ENCODE results near the gene SORT1.
"Not testable (repeated sequence)": the region's sequence is repeated elsewhere in the genome, so short reads cannot be mapped to it uniquely, and the experiment has no call there.

SORT1 gene

GRCh38 chr1:109396513-109396839 is 1.2 kb downstream of the SORT1 start:
- no peak for DNase-seq

- DNase-seq: no peak
Measured at GRCh38 chr1:109395602-109396512, 1.9 kb downstream of the SORT1 start.

- not testable (repeated sequence) for DNase-seq
Measured at GRCh38 chr1:109395282-109395599, 2.5 kb downstream of the SORT1 start.

GRCh38 chr1:109394591-109395281 is 3.0 kb downstream of the SORT1 start:
- DNase-seq: no peak

- DNase-seq: no peak
Measured at GRCh38 chr1:109393617-109394233, 4.0 kb downstream of the SORT1 start.

GRCh38 chr1:109392788-109393616 is 4.7 kb downstream of the SORT1 start:
- no peak for DNase-seq

GRCh38 chr1:109392037-109392787 is 5.5 kb downstream of the SORT1 start:
- peak; percentile 38 for DNase-seq

- no peak for DNase-seq
Measured at GRCh38 chr1:109391626-109392025, 6.1 kb downstream of the SORT1 start.

- DNase-seq: no peak
Measured at GRCh38 chr1:109391157-109391556, 6.6 kb downstream of the SORT1 start.

GRCh38 chr1:109389638-109390341 is 7.9 kb downstream of the SORT1 start:
- no peak for DNase-seq

GRCh38 chr1:109388884-109389637 is 8.7 kb downstream of the SORT1 start:
- DNase-seq: no peak

- no peak for DNase-seq
Measured at GRCh38 chr1:109388208-109388711, 9.5 kb downstream of the SORT1 start.

- DNase-seq: no peak
Measured at GRCh38 chr1:109386054-109386717, 11.5 kb downstream of the SORT1 start.

- peak; percentile 32 for DNase-seq
Measured at GRCh38 chr1:109385417-109385816, 12.3 kb downstream of the SORT1 start.

- DNase-seq: no peak
Measured at GRCh38 chr1:109383854-109384253, 13.9 kb downstream of the SORT1 start.

- DNase-seq: no peak
Measured at GRCh38 chr1:109383087-109383779, 14.5 kb downstream of the SORT1 start.

GRCh38 chr1:109381573-109381972 is 16.1 kb downstream of the SORT1 start:
- DNase-seq: no peak

GRCh38 chr1:109379907-109380306 is 17.8 kb downstream of the SORT1 start:
- DNase-seq: no peak

- no peak for DNase-seq
Measured at GRCh38 chr1:109379422-109379821, 18.3 kb downstream of the SORT1 start.

Data from NCI-H2171 treated with DMSO at 0.1 percent for 48 hours (cell line).